HG02938 (cell line): Measurements from ENCODE around the gene PXK.

Experiments used
- ATAC-seq: cut with Tn5 transposase; IDR thresholded peaks from one replicate; pipeline ENCODE4 v1.9.1; 2021; ENCODE audit warnings: mild to moderate bottlenecking, moderate library complexity; ENCODE audit not compliant: unreplicated experiment

The PXK gene

GRCh38 chr3:58346368-58346767 is 13.7 kb downstream of the PXK start:
- ATAC-seq: no peak

- no peak for ATAC-seq
These were observed 15.3 kb downstream of the PXK start for GRCh38 chr3:58347984-58348383.

- peak; percentile 86 for ATAC-seq
These were observed 17.3 kb downstream of the PXK start for GRCh38 chr3:58349792-58350626.

- no peak for ATAC-seq
These were observed 17.9 kb downstream of the PXK start for GRCh38 chr3:58350627-58351013.

- no peak for ATAC-seq
These were observed 19.2 kb downstream of the PXK start for GRCh38 chr3:58351920-58352319.

DNA sequence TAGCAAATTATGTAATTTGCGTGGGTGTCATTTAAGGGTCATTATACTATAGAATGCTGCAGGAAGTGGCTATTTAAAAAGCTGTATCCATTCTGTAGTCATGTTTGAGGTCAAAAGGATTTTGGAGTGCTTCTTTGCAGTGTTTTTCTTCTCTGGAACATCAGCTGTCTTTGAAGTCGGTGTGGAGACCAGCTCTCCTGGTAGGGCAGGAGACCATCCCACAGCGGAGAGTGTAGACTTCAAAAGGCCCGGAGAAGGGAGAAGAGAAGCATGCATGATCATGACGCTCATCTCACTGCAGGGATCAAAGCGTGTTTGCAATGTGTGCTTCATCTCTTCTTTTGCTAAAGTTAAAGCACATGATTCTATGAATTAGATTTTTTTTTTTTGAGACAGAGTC is 19.9 kb downstream of the PXK start:
- no peak for ATAC-seq

GRCh38 chr3:58353722-58354553 is 21.2 kb downstream of the PXK start:
- no peak for ATAC-seq

DNA sequence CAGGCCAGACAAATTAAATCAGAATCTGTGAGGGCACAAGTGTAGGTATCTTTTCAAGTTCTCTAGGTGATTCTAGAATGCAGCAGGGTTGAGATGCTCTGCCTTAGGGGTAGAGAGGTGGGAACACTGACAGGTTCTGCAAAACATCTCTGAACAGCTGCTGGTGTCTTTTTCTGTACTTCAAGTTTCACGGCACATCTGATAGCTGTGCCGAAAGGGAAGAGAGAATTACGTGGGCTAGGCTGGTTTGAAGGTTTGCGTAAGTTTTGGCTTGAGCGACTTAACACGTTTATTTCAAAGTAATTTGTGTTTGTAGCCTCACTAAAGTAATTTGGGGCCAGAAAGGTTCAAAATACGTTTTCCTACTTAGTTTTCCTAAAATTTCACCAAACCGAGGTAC is 22.5 kb downstream of the PXK start:
- ATAC-seq: peak; percentile 60

- ATAC-seq: no peak
These were observed 23.4 kb downstream of the PXK start for GRCh38 chr3:58356054-58356453.

DNA sequence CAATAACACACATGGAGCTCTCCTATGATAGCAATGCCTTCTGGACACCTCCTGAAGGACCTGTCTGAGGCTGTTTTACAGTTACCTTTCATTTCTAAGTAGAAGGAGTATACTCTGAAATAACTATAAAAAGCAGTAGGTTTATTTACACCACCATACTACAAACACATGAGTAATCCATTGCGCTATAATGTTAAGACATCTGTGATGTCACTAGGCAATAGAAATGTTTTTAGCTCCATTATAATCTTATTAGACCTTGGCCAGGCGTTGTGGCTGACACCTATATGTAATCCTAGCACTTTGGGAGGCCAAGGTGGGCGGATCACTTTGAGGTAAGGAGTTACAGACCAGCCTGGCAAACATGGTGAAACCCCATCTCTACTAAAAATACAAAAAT is 24.7 kb downstream of the PXK start:
- ATAC-seq: no peak

GRCh38 chr3:58358092-58358491 is 25.4 kb downstream of the PXK start:
- no peak for ATAC-seq

DNA sequence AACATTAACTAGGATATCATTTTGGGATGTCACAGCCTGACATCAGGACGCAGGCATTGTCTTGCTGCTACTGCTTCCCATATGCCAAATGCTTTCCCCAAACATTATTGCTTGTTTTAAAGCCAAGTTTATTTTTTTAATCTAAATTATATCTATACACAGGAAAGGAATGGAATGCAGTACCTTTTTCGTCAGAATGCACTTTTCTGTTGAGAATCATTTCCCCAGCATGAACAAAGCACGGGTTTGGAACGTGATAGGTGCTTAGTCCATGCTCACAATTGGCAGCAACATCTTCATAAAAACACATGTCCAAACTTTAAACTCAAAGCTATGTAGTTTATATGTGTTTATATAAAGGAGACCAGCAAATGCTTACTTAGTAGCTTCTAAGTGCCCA is 26.1 kb downstream of the PXK start:
- no peak for ATAC-seq

DNA sequence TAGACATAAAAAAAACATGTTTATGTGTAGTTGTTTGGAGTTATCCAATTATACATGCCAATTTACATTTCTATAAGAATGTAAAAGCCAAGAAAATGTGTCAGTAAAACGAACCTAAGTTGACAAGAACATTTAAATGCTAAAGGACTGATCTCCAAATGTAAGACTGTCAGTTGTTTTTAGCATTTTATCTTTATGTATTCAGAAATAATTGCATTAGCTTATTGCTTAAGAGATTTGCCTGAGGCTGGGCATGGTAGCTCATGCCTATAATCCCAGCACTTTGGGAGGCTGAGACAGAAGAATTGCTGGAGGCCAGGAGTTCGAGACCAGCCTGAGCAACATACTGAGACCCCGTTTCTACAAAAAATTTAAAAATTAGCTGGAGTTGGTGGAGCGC is 26.9 kb downstream of the PXK start:
- ATAC-seq: no peak

DNA sequence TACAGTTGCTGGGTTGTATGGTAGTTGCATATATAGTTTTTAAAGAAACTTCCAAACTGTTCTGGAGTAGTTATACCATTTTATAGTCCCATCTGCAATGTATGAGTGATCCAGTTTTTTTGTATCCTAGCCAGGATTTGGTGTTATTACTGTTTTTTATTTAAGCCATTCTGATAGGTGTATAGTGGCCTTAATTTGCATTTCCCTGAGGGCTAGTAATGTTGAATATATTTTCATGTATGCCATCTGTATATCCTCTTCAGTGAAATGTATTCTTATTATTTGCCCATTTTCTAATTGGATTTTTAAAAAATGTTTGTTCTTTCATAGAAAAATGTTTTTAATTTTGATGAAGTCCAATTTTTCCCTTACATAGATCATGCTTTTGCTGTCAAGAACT is 29.2 kb downstream of the PXK start:
- ATAC-seq: no peak

GRCh38 chr3:58366699-58367098 is 34.0 kb downstream of the PXK start:
- ATAC-seq: no peak

DNA sequence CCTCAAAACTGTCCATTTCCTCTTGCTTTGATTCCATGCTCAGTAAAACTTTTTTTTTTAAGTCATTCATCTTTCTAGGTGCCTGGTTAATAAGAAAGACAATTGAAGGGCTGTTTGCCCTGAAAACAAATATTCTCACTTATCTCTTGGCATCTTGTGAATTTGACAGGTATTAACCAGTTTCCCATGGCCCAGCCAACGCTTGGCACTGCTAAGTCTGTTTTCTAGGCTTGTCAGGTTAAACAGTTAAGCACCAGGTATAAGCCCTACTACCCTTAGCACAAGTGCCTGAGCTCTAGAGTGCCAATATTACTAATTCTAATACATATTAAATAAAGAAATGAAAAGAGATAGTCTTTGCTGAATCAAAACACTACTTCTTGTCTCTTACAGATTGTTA is 36.3 kb downstream of the PXK start:
- ATAC-seq: no peak

DNA sequence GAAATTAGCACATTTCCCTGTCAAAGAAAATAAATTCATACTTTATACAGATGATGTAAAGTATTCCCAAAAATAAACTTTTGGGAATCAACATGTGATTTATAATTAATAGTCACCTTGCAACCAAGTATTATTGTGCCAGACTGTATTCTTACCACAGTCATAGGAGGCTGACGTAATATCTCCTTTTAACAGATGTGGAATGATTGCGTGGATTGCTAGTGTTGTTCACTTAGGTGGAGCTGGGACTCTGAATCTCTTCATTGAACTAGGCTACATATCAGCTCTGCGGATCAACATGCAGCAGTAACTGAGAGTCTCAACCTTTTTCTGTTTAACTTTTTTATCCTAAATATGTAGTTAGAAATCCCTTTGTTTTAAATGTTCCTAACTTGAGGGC is 37.2 kb downstream of the PXK start:
- ATAC-seq: no peak

DNA sequence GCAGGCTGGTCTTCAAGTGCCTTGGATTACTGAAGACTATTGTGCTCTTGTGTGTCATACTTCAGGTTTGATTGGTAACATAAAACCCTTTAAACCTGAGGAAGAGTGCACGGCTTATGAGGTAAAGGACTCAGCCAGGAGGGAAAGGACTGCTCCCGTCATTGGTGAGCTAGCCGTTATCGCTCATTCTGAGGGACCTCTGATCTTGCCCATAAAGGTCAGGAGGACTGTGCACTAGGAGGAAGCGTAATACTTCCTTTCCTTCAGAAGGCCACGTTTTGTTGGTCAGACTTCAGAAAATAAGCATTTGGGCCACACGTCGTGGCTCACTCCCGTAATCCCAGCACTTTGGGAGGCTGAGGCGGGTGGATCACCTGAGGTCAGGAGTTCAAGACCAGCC is 37.7 kb downstream of the PXK start:
- no peak for ATAC-seq

- ATAC-seq: no peak
These were observed 39.1 kb downstream of the PXK start for GRCh38 chr3:58371754-58372153.

DNA sequence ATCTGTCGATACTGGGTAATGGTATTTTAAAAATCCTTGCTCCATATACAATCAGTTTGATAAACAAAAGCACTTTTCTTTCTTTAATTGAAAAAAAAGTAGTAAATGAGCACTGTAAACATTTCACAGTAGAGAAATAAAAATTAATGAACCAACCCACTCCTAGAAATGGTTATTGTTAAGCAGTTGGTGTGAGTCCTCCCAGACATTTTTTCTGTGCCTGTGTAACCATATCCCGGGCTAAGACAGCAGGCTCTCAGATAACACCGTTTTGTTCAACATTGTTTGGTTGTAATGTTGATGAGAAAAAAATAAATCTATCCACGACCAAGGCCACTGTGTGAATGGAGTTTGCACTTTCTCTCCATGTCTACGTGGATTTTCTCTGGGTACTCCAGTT is 42.6 kb downstream of the PXK start:
- no peak for ATAC-seq

DNA sequence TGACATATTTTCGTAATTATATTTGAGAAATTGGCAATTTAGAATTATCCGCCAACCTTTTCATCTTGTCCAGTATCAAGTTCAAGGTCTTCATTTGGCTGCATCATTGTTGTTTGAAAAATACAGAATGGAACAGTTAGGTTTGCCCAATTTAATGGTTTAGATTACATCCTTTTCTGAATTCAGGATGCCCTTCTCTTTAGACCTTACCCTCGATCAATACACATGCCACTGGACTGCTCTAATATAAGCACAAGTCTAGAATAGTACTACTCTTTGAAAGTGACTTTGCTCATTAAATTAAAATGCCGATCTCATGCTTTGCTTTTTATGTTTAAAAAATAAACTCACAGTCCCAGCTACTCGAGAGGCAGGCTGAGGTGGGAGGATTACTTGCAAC is 44.5 kb downstream of the PXK start:
- ATAC-seq: no peak

- ATAC-seq: no peak
These were observed 45.1 kb downstream of the PXK start for GRCh38 chr3:58377750-58378149.
